HG03432 (cell line): ENCODE data around the gene NLRC5.
"Not testable (repeated sequence)": the region's sequence is repeated elsewhere in the genome, so short reads cannot be mapped to it uniquely, and the experiment has no call there.

Experiments used
- ATAC-seq: cut with Tn5 transposase; IDR thresholded peaks from one replicate; pipeline ENCODE4 v1.9.1; 2021; ENCODE audit warnings: mild to moderate bottlenecking, moderate library complexity; ENCODE audit not compliant: unreplicated experiment

NLRC5 gene

GRCh38 chr16:57069053-57069452 is 79.7 kb downstream of the NLRC5 start:
- no peak for ATAC-seq

- ATAC-seq, result no peak
Measured at GRCh38 chr16:57069635-57070370, 80.4 kb downstream of the NLRC5 start.

GRCh38 chr16:57070424-57070823 is 81.1 kb downstream of the NLRC5 start:
- no peak for ATAC-seq

GRCh38 chr16:57071081-57071732 is 81.8 kb downstream of the NLRC5 start:
- ATAC-seq, result not testable (repeated sequence)

GRCh38 chr16:57071831-57072582 is 82.7 kb downstream of the NLRC5 start:
- ATAC-seq, result no peak

GRCh38 chr16:57072616-57073275 is 83.4 kb downstream of the NLRC5 start:
- ATAC-seq, result no peak

GRCh38 chr16:57077714-57078113 is 88.4 kb downstream of the NLRC5 start:
- no peak for ATAC-seq

- ATAC-seq, result no peak
Measured at GRCh38 chr16:57081744-57082143, 92.4 kb downstream of the NLRC5 start.

GRCh38 chr16:57082664-57083063 is 93.3 kb downstream of the NLRC5 start:
- ATAC-seq, result no peak

- ATAC-seq, result no peak
Measured at GRCh38 chr16:57083485-57084126, 94.2 kb downstream of the NLRC5 start.

- ATAC-seq, result peak; percentile 68
Measured at GRCh38 chr16:57084257-57084770, 95.0 kb downstream of the NLRC5 start.

GRCh38 chr16:57084996-57085395 is 95.6 kb downstream of the NLRC5 start:
- ATAC-seq, result no peak

GRCh38 chr16:57087003-57087402 is 97.6 kb downstream of the NLRC5 start:
- no peak for ATAC-seq

- no peak for ATAC-seq
Measured at GRCh38 chr16:57089406-57089805, 100.0 kb downstream of the NLRC5 start.

GRCh38 chr16:57091200-57091974 is 102.0 kb downstream of the NLRC5 start:
- no peak for ATAC-seq

- peak; percentile 62 for ATAC-seq
Measured at GRCh38 chr16:57091975-57092785, 102.8 kb downstream of the NLRC5 start, which contains the start of gene CPNE2. CPNE2 (plus strand) TSS chr16:57092583; CDS start chr16:57110743, 18,160 bp downstream.

GRCh38 chr16:57092786-57093411 is 103.5 kb downstream of the NLRC5 start:
- peak; percentile 73 for ATAC-seq
